Glomerular visceral epithelial cell (primary cell): ENCODE data around the gene FGF1.
A peak's percentile ranks its signal among the peaks of the same experiment; 100 is the strongest.

Experiments
- DNase-seq: peaks from one replicate; pipeline ENCODE4 v3.0.0-alpha.2; 2016; ENCODE audit errors: extremely low spot score

FGF1 gene

DNA sequence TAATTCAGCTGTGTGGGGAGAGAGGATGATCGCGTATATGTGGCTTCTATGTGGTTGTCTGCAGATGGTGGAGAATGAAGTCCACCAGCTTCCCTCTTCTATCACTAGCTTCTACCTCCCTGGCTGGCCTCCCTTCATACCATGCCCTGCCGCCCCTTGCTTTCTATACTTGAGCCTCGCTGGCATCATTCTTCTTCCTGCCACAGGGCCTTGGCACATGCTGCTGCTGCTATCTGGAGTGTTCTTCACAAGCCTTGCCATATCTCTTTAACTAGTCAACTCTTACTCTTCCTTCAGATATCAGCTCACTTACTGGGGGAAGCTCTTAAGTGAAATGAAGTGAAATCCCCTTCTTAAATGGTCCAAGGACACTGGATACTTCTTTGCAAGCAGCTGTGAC is 100.4 kb downstream of the FGF1 start:
- no peak for DNase-seq

- no peak for DNase-seq
These were observed 101.0 kb downstream of the FGF1 start for GRCh38 chr5:142584891-142585290.

GRCh38 chr5:142578161-142578830 is 107.6 kb downstream of the FGF1 start:
- no peak for DNase-seq

GRCh38 chr5:142576804-142577203 is 109.1 kb downstream of the FGF1 start:
- DNase-seq = no peak

- DNase-seq = no peak
These were observed 109.6 kb downstream of the FGF1 start for GRCh38 chr5:142576303-142576702.

- DNase-seq = no peak
These were observed 113.9 kb downstream of the FGF1 start for GRCh38 chr5:142572006-142572405.

DNA sequence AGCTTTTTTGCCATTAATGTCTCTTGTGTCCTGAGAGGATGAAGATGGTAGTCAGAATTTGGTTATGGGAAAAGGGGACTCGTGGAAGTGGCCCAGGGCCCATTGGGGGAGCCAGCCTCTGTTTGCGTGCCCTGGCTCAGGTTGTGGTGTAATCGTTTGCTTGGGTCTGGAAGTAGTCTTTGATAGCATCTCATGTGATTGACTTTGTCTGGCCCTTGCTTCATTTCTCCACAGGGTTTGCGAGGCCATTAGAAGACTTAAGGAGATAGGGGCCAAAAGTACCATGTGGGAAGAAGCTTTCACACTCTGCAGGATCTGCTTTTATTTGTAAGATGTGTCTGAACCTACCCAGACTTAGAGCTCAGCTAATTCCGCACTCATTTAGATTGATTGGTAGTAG is 114.5 kb downstream of the FGF1 start:
- DNase-seq = no peak

DNA sequence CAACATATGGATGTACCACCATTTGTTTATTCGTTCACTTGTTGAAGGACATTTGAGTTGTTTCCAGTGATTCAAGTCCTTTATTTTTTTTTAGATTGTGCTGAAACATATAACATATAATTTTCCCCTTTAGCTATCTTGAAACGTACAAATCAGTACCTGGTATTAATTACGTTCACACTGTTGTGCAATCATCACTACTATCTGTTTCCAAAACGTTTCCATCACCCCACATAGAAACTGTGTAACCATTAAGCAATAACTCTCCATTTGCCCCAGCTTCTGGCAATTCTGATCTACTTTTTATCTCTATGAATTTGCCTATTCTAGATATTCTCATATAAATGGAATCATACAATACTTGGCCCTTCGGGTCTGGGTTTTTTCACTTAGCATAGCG is 116.0 kb downstream of the FGF1 start:
- DNase-seq = no peak

DNA sequence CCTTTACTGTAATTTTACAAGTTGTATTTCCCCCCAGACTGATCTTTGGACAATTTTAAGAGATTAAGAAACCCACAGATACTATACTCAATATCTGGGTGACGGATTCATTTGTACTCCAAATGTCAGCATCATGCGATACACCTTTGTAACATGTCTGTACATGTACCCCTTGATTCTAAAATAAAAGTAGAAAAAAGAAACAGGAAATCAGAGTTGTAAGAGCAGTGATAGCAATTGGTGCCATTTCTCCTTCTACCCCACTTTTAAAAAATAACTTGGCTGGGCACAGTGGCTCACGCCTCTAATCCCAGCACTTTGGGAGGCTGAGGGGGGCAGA is 116.9 kb downstream of the FGF1 start:
- DNase-seq = no peak

DNA sequence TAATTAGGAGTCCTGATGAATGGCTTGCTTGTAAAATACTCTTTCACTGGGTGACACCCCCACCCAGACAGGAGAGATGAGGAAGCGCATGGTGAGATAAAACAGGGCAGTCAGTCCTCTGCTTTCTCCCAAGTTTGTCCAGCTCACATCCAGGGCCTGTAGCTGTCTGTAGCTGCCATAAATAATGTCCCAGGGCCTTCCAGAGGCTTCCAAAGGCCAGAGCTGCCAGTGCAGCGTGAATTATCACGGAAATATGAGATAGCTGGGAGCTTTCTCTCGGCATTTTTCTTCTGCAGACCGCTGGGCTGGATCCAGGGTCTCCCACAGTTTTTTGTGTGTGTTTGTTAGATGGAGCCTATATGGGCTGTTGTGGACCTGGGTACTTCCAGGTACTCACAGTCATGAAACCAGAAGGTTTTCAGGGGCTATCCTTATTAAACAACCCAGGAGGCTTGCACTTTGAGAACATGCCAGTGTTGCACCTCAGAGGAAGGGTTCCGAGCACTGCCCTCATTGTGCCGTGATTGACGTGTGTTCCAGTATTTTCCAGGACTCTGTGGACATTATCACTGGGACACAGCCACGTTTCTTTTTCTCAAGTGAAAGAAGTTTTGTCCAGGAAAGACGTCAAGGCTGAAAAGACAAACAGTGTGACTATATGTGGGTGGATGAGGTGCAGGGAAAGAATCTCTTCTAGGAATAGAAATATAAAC is 117.5 kb downstream of the FGF1 start:
- no peak for DNase-seq

- DNase-seq = no peak
These were observed 124.3 kb downstream of the FGF1 start for GRCh38 chr5:142561486-142562097.

- no peak for DNase-seq
These were observed 124.9 kb downstream of the FGF1 start for GRCh38 chr5:142561029-142561428.

DNA sequence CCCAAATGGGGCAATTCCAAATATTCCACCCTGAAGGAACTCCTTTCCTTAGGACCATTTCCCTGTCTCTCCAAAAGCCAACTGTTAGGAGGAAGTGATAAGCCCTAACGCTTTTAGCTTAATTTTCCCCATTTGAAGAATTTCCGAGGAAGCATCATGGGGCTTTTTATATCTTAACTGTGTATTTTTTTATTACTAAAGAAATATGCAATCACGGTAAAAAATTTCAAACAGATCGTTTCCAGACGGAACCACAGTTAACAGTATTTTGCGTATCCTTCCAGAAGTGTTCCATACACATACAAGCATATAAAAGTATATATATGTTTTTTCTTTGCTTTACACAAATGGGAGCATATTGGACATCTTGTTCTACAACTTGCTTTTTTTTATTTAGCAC is 133.8 kb downstream of the FGF1 start:
- DNase-seq = no peak

- peak; percentile 13 for DNase-seq
These were observed 134.4 kb downstream of the FGF1 start for GRCh38 chr5:142551338-142552067.

GRCh38 chr5:142550471-142550870 is 135.4 kb downstream of the FGF1 start:
- no peak for DNase-seq

DNA sequence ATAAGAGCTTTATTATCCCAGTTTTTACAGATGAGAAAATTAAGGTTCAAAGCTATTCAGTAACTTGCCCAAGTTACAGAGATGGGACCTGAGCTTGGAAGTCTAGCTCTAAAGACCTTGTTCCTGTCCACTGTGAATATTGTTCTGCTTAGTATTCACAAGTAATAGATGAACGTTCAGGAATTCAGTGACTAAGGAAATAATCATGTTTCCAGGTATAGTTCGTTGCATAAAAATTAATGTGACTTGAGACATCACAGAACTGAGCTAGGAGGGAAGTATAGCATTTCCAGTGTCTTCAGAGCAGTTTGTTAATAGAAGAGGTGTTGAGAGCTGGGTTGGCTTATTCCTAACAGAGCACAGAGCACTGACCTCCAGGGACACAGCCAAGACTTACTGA is 136.1 kb downstream of the FGF1 start:
- DNase-seq = no peak

- DNase-seq = peak; percentile 93
These were observed 137.1 kb downstream of the FGF1 start for GRCh38 chr5:142548739-142549275.

DNA sequence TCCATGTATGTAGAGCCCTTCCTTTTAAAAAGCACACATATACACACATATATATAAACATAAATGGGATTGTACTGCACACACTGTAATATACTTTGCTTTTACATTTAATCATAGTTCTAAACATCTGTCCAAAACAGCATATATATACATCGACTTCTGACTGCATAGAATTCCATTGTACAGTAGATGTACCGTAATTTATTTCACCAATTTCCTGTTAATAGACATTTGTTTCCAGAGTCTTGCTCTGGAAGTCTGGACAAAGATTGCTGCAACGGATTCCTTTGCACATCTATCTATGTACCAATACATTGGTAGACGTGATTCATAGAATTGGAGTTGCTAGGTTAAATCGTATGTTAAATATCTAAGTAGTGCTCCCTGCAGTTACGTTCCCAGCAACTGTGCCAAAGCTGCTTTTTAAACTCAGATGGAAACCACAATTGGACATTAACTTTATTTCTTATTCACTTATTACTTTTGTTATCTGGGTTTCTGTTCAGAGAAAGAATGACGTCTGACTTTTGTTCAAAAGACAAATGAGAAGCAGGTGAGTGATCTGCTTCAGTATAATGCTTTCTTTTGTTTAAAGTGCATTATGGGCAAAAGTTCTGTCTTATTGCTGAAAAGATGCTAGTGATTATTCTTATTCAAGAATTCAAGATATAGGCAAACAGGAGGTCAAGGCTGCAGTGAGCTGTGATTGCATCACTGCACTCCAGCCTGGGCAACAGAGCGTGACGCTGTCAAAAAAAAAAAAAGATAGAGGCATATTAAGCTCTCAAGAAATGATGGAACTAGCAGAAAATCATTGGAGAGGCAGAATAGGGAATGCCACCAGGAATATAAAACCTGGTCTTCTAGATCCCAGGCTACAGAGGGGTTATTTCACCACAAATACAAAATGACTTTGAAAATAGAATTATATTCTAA is 138.2 kb downstream of the FGF1 start:
- peak; percentile 56 for DNase-seq

DNA sequence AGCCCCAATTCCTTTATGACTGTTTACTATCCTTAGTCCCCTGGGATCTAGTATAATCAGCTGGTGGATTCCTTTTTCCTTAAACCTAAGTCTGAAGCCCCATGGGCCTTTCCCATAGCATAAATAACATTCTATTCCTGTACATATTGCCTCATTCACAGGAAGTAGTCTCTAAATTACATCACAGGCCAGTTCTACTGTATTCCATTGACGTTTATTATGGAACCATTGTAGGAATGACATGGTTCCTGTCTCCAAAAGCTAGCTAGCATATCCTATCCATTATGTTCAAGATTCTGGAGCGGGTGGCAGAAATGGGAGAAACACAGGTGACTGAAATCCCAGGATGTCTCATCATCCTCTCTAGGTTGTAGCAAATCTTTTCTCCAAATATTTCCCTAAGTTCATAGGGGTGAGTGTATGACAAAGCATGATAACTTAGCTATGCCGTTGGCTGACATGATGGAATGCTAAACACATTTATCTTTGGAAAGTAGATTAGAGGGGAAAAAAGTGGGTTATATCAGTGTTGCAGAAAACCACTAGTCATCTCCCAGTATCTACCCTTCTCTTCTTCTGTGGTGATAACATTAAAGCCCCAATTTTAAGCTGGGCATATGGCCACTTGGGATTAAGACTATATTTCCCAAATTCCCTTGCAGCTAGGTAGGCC is 140.1 kb downstream of the FGF1 start:
- no peak for DNase-seq

DNA sequence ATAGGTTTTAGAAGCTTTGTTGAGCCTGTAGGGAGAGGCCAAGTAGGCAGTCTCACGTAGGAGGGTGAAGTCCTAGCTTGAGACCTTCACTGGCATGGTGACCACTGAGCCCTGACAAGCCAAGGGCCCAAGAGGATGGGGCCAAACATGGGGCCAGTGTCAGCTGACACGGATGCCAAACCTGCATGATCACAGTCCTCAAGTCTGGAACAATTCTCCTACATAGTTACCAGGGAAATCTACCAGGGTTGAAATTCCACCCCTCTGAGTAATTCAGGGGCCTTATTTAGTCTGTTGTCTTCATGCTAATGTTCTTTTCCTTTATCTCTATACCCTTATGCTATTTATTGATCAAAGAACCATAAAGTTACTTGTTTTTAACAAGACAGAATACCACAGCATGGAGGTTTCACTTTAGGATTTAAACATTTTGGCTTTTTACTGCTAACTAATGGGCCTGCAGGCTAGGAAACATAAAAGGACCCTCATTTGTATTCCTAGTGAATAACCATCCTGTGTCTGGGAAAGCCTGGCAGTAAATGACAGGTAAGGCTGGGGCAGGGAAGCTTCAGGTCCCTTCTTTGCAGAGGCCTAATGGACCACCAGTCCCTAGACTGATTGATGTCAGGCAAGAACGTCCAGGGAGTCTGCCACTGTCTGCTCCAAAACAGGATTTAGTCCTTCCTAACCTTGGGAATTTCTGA is 140.8 kb downstream of the FGF1 start:
- DNase-seq = no peak
